ENCODE measurements around the gene MYO9B.

MYO9B gene, protein sequence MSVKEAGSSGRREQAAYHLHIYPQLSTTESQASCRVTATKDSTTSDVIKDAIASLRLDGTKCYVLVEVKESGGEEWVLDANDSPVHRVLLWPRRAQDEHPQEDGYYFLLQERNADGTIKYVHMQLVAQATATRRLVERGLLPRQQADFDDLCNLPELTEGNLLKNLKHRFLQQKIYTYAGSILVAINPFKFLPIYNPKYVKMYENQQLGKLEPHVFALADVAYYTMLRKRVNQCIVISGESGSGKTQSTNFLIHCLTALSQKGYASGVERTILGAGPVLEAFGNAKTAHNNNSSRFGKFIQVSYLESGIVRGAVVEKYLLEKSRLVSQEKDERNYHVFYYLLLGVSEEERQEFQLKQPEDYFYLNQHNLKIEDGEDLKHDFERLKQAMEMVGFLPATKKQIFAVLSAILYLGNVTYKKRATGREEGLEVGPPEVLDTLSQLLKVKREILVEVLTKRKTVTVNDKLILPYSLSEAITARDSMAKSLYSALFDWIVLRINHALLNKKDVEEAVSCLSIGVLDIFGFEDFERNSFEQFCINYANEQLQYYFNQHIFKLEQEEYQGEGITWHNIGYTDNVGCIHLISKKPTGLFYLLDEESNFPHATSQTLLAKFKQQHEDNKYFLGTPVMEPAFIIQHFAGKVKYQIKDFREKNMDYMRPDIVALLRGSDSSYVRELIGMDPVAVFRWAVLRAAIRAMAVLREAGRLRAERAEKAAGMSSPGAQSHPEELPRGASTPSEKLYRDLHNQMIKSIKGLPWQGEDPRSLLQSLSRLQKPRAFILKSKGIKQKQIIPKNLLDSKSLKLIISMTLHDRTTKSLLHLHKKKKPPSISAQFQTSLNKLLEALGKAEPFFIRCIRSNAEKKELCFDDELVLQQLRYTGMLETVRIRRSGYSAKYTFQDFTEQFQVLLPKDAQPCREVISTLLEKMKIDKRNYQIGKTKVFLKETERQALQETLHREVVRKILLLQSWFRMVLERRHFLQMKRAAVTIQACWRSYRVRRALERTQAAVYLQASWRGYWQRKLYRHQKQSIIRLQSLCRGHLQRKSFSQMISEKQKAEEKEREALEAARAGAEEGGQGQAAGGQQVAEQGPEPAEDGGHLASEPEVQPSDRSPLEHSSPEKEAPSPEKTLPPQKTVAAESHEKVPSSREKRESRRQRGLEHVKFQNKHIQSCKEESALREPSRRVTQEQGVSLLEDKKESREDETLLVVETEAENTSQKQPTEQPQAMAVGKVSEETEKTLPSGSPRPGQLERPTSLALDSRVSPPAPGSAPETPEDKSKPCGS (N-terminal part only)

DNA sequence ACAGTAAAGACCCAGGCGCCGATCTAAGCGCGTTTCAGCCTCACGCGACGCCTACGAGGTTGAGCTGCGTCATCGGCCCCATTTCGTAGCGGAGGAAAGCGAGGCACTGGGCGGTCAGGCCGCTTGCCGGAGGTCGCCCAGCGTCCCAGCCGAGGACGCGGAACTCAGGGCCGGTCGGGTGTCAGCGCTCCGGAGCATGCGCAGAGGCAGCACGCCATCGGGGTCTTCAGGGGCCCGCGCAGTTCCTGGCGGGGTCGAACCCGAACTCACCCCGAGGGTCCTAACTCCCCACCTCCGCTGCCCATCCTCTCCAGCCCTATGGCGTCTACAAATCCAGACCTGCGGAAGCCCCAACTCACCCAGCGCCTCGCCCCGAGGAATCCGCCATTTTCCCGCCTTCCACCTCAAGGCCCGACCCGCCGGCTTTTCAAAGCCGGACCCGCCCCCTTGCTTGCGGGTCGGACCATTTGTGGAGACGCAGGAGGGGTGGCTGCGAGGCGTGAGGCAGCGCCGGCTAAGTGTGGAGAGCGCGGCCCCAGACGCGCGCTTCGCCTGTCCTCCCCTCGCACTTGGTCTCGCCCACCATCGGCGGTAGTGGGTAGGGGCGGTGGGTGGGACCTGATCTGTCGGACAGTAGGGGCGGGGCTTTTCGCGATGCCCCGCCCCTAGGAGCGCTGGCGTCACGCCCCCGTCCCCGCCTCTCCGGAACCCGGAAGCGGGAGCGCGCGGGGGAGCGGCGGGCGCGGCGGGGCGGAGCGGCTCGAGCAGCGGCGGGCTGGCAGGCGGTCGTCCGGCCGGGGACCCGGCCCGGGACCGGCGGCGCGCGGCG lies at the start of gene MYO9B, which contains the start of gene HAUS8:
Gene MYO9B (plus strand): TSS at position 743 of the 829 bp plus-strand sequence. CDS start 25,941 bp downstream, outside the sequence.
Gene HAUS8 (minus strand): TSS at position 418 of the 829 bp plus-strand sequence. CDS start 30 bp downstream, at position 388.
- in situ Hi-C loops (cut with MboI; ENCODE audit: low sequenced_read_pairs): no loop called here

DNA sequence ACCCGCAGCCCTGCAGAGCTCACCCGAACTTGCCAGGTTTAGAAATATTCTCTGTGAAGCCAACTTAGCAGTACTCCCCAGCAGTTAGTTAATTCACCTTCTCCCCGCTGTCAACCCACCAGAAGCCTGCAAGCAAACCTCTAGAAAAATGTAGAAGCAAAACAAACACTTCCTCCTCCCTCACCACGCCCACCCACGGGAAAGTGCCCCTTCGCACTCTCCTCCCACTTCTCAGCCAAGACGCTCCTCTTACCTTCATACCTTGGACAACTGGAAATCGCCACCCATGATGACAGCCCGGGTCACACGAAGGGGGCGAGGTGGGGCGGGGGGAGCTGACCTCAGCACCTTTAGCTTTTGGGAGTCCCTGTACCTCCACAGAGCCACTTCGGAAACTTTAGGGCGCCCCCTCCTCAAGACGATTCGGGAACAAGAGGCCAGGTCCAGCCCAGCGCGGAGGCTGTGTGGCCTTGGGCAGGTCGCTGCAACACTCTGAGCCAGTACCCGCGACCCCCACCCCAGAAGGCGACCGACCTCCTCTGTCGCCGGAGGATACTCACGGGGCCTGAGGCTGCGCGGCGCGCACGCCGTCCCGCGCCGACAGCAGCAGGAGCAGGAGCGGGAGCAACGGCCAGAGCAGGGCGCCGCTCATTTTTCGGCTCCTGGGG lies 49.5 kb upstream of the MYO9B start:
- in situ Hi-C loops (cut with MboI; ENCODE audit: low sequenced_read_pairs): no loop called here

DNA sequence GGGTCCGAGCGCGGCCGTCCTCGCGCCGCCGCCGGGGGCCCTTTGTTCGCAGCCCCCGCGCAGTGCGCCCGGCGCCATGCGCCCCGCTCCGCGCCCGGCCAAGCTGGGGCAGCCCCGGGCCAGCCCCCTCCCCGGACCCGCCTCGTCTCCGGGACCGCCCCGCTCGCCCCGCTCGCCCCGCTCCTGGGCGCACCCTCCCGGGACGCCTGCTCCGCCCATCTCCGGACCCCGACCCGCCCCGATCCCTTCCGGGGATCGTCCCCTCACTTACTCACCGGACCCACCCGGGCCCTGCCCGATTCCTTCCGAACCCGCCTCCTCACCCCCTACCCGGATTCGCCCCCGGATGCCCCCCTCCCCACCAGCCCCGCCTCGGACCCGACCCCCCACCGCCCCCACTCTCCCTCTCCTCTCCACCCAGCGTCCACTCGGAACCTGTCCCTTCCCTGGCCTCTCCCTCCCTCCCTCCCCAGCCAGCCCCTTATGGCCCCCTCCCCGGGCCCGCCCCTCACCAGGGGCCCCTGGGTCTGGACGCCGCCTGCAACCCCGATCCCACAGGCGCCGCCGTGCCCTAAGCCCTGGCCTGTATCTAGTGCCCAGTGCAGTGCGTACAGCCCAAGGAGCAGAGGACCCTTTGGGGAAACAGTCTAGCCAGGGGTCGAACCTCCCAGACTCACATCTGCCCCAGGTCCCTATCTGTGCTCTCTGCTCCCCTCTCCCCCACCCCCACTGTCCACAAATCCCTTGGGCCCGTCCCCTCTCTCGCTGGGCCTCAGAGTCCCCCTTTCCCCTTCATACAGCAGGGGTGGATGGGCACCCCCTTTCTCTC lies 48.7 kb upstream of the MYO9B start, which contains the start of gene CPAMD8:
Gene CPAMD8 (minus strand): TSS at position 105 of the 829 bp plus-strand sequence. CDS start 168 bp downstream, outside the sequence.
- in situ Hi-C loops (cut with MboI; ENCODE audit: low sequenced_read_pairs): no loop called here

DNA sequence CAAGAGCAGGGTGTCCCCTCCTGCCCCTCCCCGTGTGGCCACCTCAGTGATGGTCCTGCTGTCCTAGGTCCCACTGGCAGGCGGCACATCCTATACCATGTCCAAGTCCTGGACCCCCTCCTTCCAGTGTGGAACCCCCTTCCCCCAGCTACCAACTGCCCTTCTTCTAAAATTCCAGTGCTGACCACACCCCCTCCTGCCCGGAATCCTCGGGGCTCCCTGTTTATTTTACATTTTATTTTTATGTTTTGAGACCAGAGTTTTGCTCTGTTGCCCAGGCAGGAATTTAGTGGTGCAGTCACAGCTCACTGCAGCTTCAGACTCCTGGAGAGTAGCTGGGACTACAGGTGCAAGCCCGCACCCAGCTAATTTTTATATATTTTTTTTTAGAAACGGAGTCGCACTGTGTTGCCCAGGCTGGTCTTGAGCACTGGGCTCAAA lies 48.0 kb upstream of the MYO9B start:
- in situ Hi-C loops (cut with MboI; ENCODE audit: low sequenced_read_pairs): no loop called here

DNA sequence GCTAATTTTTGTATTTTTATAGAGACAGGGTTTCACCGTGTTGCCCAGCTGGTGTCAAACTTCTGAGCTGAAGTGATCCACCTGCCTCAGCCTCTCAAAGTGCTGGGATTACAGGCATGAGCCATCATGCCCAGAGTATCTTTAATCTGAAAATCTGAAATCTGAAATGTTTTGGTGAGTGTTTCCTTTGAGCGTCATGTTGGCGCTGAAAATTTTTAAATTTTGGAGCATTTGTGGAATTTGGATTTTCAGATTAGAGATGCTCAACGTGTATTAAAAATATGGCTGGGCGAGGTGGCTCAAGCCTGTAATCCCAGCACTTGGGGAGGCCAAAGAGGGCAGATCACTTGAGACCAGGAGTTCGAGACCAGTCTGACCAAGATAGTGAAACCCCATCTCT lies 43.8 kb upstream of the MYO9B start:
- in situ Hi-C loops (cut with MboI; ENCODE audit: low sequenced_read_pairs): no loop called here

DNA sequence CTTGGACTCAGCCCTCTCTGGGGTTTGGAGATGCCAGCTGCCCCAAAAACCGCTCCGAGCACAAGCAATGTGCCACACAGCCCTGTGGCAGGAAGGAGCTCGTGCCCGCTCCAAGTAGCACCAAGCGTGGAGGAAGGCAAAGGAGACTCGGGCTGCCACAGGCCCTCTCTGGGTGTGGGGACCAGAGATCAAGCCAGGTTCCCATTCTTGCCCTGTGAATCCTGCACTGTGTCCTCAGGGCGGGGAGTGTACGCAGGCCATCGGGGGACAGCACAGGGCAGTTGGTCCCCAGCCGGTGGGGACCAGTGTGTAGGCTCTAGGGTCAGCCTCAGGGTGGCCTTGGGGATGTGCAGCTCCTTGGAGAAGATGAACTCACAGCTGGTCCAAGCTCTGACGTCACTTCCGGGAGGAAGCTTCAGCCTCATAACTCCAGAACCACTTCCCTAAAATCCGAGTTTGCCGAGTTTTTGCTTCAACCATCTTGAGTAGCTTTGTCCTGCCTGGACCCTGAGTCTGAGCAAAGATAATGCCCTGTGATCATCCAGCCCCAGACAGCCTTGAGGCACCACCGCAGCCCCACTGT lies 39.6 kb upstream of the MYO9B start:
- in situ Hi-C loops (cut with MboI; ENCODE audit: low sequenced_read_pairs): no loop called here

DNA sequence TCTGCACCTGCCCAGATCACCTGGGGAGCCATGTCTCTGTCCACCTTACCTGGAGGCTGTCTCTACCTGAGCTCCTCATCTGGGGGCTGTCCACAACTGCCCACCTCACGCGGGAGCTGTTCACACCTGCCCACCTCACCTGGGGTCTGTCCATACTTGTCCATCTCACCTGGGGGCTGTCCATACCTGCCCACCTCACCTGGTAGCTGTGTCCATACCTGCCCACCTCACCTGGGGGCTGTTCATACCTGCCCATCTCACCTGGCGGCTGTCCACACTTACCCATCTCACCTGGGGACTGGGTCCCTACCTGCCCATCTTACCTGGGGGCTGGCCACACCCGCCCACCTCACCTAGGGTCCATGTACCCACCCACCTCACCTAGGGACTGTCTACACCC lies 38.9 kb upstream of the MYO9B start:
- in situ Hi-C loops (cut with MboI; ENCODE audit: low sequenced_read_pairs): no loop called here

DNA sequence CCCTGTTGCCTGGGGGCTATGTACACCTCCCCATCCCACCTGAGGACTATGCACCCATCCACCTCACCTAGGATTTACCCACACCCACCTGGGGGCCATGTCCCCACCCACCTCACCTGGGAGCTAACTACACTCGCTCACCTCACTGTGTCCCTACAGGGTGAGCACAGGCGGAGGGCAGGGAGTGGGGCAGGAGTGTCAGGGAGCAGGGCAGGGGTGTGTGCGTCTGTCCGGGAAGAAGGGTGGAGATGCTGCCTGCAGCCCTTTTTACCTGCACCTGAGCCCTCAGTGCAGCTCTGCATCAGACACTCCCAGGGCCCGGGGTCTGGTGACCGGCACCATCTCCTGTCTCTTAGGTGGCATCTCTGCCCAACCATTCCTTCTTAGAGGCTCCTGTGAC lies 38.4 kb upstream of the MYO9B start:
- in situ Hi-C loops (cut with MboI; ENCODE audit: low sequenced_read_pairs): no loop called here

DNA sequence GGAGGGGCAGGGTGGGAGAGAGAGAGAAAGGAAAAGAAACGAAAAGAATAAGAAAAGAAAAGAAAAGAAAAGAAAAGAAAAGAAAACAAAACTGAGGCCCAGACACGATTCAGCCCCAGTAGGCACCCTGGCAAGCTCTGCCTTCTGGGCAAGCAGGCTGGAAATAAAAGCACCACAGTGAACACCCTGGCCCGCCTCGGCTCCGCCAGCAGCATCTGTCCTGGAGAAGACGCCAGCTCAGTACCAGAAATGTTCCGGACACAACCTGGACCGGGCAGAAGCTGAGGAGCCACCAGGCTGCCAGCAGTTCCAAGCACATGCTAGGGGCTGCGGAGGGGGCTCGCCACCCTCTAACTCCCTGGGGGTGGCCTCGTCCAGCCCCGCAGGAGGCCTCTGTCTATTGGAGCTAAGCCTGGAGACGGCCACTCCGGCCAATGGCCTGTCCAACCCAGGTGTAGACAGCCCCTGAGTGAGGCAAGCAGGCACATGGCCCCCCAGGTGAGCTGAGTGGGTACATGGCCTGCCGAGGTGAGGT lies 37.5 kb upstream of the MYO9B start:
- in situ Hi-C loops (cut with MboI; ENCODE audit: low sequenced_read_pairs): no loop called here

DNA sequence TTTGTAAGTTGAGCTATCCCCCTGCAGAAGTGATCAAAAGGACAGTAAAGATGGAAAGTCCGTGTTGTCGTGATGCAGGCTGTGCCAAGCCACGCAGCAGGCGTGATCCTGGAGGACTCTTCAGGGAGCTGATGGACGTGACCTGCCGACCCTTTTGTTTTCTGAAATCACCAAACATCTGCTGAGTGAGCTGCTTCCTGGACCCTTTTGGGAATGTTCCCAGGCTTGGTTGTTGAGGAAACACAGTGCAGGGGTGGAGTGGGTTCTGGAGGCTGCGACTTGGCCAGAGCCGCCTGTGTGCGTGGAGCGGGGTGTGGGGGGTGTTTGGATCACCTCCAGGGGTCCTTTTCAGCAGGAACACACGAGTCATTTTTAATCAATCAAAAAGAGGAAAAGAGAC lies 33.6 kb upstream of the MYO9B start:
- in situ Hi-C loops (cut with MboI; ENCODE audit: low sequenced_read_pairs): no loop called here

DNA sequence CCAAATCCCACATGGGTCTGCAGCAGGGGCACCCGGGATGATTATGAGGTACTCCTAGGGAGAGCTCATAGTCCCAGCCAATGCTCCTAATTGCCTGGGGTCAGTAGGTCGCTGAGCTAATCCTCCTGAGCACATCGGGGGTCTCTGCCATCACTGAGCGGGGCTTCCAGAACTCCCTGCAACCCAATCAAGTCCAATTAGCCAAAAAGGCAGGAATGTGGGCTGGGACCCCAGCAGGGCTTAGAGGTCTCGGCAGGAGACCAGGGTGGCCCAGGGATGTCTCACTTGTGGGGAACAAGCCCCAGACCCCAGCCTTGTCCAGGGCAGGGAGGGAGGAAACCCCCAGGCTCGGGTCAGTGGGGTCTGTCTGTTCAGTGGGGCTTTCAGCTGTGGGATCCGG lies 31.8 kb upstream of the MYO9B start:
- in situ Hi-C loops (cut with MboI; ENCODE audit: low sequenced_read_pairs): no loop called here

DNA sequence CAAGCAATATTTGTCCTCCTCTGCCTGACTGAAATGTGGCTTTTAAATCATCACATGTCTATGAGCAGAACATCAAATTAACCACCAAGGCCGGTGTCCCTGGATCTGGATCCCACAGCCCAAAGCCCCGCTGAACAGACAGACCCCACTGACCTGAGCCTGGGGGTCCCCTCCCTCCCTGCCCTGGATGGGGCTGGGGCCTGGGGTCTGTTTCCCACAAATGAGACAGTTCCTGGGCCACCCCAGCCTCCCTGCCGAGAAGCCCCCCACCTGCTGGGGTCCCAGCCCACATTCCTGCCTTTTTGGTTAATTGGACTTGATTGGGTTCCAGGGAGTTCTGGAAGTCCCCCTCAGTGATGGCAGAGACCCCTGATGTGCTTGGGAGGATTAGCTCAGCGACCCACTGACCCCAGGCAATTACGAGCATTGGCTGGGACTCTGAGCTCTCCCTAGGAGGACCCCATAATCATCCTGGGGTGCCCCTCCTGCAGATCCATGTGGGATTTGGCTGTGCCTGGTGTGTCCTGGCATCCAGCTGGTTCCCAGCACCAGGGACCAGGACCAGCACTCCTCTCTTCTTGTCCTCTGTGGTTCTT lies 29.6 kb upstream of the MYO9B start:
- in situ Hi-C loops (cut with MboI; ENCODE audit: low sequenced_read_pairs): no loop called here

DNA sequence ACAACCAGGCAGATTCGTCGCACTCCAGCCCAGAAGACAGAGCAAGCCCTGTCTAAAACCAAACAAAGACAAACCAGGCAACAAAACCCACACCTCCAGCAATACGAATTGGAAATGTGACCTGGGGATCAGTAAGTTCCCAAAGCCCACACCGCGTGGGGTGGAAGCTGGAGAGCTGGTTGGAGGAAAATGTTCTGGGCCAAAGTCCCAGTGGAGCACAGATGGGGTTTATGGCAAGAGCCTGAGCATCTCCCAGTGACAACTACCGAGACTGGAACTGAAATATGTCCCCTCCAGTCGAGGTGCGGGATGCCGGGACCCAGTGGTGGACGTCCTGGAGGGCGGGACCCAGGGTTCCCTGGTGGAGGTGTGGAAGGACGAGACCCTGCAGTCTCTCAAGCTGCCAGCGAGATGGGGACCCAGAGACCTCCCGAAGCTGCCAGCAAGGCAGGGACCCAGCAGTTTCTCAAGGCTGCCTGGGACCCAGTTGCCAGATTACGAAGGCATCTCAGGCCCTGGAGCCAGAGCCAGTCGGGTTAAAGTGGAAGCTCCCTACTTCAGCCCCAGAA lies 26.6 kb upstream of the MYO9B start:
- in situ Hi-C loops (cut with MboI; ENCODE audit: low sequenced_read_pairs): no loop called here

DNA sequence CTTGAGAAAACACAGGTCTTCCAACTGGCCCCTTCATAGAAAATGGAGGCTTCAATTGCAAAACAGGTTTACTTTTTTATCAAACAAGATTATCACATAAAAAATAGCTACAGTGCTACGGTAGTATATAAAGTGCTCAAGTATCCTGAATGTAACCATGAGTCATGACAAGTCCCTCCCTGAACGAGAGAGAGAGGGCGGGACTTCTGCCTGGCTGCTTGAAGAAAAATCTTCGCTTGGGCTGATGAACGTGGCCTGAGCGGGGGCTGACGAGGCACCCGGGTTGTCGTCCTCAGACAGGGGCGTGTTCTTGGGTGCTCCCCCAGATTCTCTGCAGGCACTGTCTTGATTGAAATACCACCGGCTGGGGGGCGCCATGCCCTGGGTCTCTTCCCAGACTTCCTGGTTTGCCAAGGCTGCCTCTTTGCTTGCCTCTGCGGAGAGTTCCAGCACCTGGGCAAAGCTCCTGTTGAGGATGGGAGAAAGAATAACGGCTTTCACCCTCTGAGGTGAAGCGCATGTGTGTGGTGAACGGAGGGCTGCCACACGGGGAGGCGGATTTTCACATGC lies 25.8 kb upstream of the MYO9B start:
- in situ Hi-C loops (cut with MboI; ENCODE audit: low sequenced_read_pairs): loop anchor here (10.0 kb wide), 1 partner anchor 275 kb away; no protein-coding TSS in a partner anchor

DNA sequence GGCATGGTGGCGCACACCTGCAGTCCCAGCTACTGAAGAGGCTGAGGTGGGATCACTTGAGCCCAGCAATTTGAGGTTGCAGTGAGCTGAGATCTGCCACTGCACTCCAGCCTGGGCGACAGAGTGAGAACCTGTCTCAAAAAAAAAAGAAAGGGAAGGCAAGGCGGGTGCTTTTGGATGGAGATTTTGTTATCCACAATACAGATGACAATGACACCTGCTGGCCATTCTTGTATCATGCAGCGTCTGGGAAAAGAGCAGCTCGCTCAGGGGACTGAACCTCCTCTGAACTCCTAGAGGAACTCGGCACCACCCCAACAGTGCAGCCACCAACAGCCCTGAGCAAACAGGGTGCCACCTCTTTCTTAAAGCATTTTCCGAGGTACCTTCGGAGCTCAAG lies 23.1 kb upstream of the MYO9B start:
- in situ Hi-C loops (cut with MboI; ENCODE audit: low sequenced_read_pairs): loop anchor here (10.0 kb wide), 1 partner anchor 278 kb away; no protein-coding TSS in a partner anchor

DNA sequence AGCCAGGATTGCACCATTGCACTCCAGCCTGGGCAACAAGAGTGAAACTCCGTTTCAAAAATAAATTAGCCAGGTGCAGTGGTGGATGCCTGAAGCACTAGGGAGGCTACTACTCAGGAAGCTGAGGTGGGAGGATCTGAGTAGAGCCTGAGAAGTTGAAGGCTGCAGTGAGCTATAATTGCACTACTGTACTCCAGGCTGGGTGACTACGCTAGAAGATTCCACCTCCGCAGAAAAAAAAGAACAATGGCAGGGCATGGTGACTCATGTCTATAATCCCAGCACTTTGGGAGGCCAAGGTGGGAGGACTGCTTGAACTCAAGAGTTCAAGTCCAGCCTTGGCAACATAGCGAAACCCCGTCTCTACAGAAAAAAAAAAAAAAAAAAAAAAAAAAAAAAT lies 20.8 kb upstream of the MYO9B start:
- in situ Hi-C loops (cut with MboI; ENCODE audit: low sequenced_read_pairs): loop anchor here (10.0 kb wide), 1 partner anchor 280 kb away; no protein-coding TSS in a partner anchor
